Neural progenitor cell (in vitro differentiated cells): ENCODE data around the gene PCDHGA5. TPM values are rescaled to one million over a fixed set of nuclear protein-coding genes. Genes with fewer than 3 reads are reported as not detected.

Experiments used
- DNase-seq: peaks from one replicate; pipeline ENCODE4 v3.0.0-alpha.2; 2016; ENCODE audit warnings: low spot score
- H2AFZ ChIP-seq: fragments of 200-600 bp; sonication (generic); replicated peaks from 2 replicates; pipeline ENCODE4 v1.6.1; 2016; ENCODE audit warnings: antibody characterized with exemption
- H3F3A ChIP-seq: fragments of 200-600 bp; sonication (generic); 2 replicates; pipeline ENCODE4 v1.6.1; 2016; ENCODE audit warnings: antibody characterized with exemption, low read depth
- H3K27ac ChIP-seq: fragments of 200-600 bp; sonication (generic); 2 replicates; pipeline ENCODE4 v1.5.1; 2016; ENCODE audit warnings: mild to moderate bottlenecking
- H3K27me3 ChIP-seq: fragments of 200-600 bp; sonication (generic); 2 replicates; pipeline ENCODE4 v1.6.1; 2016; ENCODE audit warnings: mild to moderate bottlenecking, moderate library complexity
- H3K36me3 ChIP-seq: fragments of 200-600 bp; sonication (generic); 2 replicates; pipeline ENCODE4 v1.5.1; 2016
- H3K4me1 ChIP-seq: fragments of 200-600 bp; sonication (generic); 2 replicates; pipeline ENCODE4 v1.6.1; 2016; ENCODE audit warnings: mixed run types
- H3K4me2 ChIP-seq: fragments of 200-600 bp; sonication (generic); 2 replicates; pipeline ENCODE4 v1.6.1; 2016
- H3K4me3 ChIP-seq: fragments of 200-600 bp; sonication (generic); 2 replicates; pipeline ENCODE4 v1.5.1; 2016
- H3K79me2 ChIP-seq: fragments of 200-600 bp; sonication (generic); 2 replicates; pipeline ENCODE4 v1.6.1; 2016; ENCODE audit warnings: low read depth
- H3K9ac ChIP-seq: fragments of 200-600 bp; sonication (generic); 2 replicates; pipeline ENCODE4 v1.6.1; 2016
- H3K9me3 ChIP-seq: fragments of 200-600 bp; sonication (generic); 2 replicates; pipeline ENCODE4 v1.5.1; 2016; ENCODE audit warnings: low read depth
- H4K20me1 ChIP-seq: fragments of 200-600 bp; sonication (generic); 2 replicates; pipeline ENCODE4 v1.6.1; 2016; ENCODE audit warnings: low read depth
- H3K27ac Mint-ChIP-seq: 3 replicates; pipeline ENCODE4 v1.8.0; 2021; ENCODE audit warnings: mixed read lengths
- H3K27me3 Mint-ChIP-seq: 2 replicates; pipeline ENCODE4 v1.8.0; 2022; ENCODE audit warnings: low read depth, mild to moderate bottlenecking, inconsistent platforms, moderate library complexity, mixed read lengths; ENCODE audit not compliant: insufficient read depth
- H3K36me3 Mint-ChIP-seq: 3 replicates; pipeline ENCODE4 v1.8.0; 2021; ENCODE audit warnings: mixed read lengths
- H3K4me1 Mint-ChIP-seq: 3 replicates; pipeline ENCODE4 v1.8.0; 2021; ENCODE audit warnings: mixed read lengths
- H3K4me3 Mint-ChIP-seq: 3 replicates; pipeline ENCODE4 v1.8.0; 2021; ENCODE audit warnings: mild to moderate bottlenecking, moderate library complexity, mixed read lengths
- H3K9me3 Mint-ChIP-seq: 3 replicates; pipeline ENCODE4 v1.8.0; 2020; ENCODE audit warnings: mixed read lengths
- CTCF ChIP-seq: fragments of 200-600 bp; sonication (generic); IDR thresholded peaks from 2 replicates; pipeline ENCODE4 v1.5.1; 2017; ENCODE audit warnings: antibody characterized with exemption, mild to moderate bottlenecking
- EZH2 ChIP-seq: fragments of 200-600 bp; sonication (generic); IDR thresholded peaks from 2 replicates; pipeline ENCODE4 v1.6.1; 2017; ENCODE audit warnings: antibody characterized with exemption, mild to moderate bottlenecking, moderate library complexity
- EZH2phosphoT487 ChIP-seq: fragments of 200-600 bp; sonication (generic); IDR thresholded peaks from 2 replicates; pipeline ENCODE4 v1.6.1; 2017; ENCODE audit warnings: antibody characterized with exemption
- total RNA-seq: library from RNA; depleted of rRNA; stranded (reverse); fragments of >200 nt; gene quantifications from 2 replicates; pipeline ENCODE4 v1.2.3, GENCODE V29; 2015; ENCODE audit warnings: low replicate concordance

PCDHGA5 gene
- total RNA-seq, 1 donor from 2014 or later = 0.71 TPM

- H4K20me1 ChIP-seq = no peaks in the 10 kb centered on the region
- peaks cover 34% of the 10 kb centered on the region for H3K9me3 ChIP-seq
- Mint-ChIP-seq H3K27me3 (no peaks in the 10 kb centered on the region), H3K27ac (no peak overlapping the region), H3K4me1 (no peaks in the 10 kb centered on the region), H3K36me3 (peaks cover 6% of the 10 kb centered on the region), H3K4me3 (no peak overlapping the region), H3K9me3 (peaks cover 61% of the 10 kb centered on the region)
- H3K4me2 ChIP-seq = no peak overlapping the region
- H3K27me3 ChIP-seq = no peaks in the 10 kb centered on the region
- H3K4me3 ChIP-seq = no peak overlapping the region
- H3K79me2 ChIP-seq = no peaks in the 10 kb centered on the region
- no peak overlapping the region for H3K27ac ChIP-seq
- TF ChIP-seq EZH2phosphoT487 (no peak), EZH2 (no peak), CTCF (no peak)
- no peak overlapping the region for H2AFZ ChIP-seq
- no peak overlapping the region for H3K9ac ChIP-seq
- no peaks in the 10 kb centered on the region for H3K4me1 ChIP-seq
- H3K36me3 ChIP-seq = peaks cover 3% of the 10 kb centered on the region
- no peaks in the 10 kb centered on the region for H3F3A ChIP-seq
- no peak for DNase-seq
Measured at GRCh38 chr5:141398608-141399007, 34.6 kb downstream of the PCDHGA5 start.

- Histone ChIP-seq H4K20me1 (no peaks in the 10 kb centered on the region), H3K79me2 (no peaks in the 10 kb centered on the region), H2AFZ (no peak overlapping the region), H3K36me3 (no peaks in the 10 kb centered on the region), H3K4me2 (no peak overlapping the region), H3K4me3 (no peak overlapping the region), H3K27me3 (no peaks in the 10 kb centered on the region), H3K9ac (no peak overlapping the region), H3K27ac (no peak overlapping the region), H3K9me3 (peaks cover 27% of the 10 kb centered on the region), H3K4me1 (no peaks in the 10 kb centered on the region), H3F3A (no peaks in the 10 kb centered on the region)
- Mint-ChIP-seq H3K9me3 (peaks cover 62% of the 10 kb centered on the region), H3K27ac (no peak overlapping the region), H3K4me1 (no peaks in the 10 kb centered on the region), H3K4me3 (no peak overlapping the region), H3K27me3 (no peaks in the 10 kb centered on the region), H3K36me3 (peaks cover 5% of the 10 kb centered on the region)
- TF ChIP-seq CTCF (no peak), EZH2 (no peak), EZH2phosphoT487 (no peak)
- no peak for DNase-seq
Measured at GRCh38 chr5:141399555-141400258, 35.7 kb downstream of the PCDHGA5 start.

- H3K4me2 ChIP-seq = no peak within 1 kb of the TSS
- H3K27me3 Mint-ChIP-seq = no peaks in the 10 kb centered on the region
- H3K4me3 Mint-ChIP-seq = no peak within 1 kb of the TSS
- no peak within 1 kb of the TSS for H2AFZ ChIP-seq
- H3K36me3 ChIP-seq = no peaks in the 10 kb centered on the region
- no peak for DNase-seq
- H3K4me3 ChIP-seq = no peak within 1 kb of the TSS
- peaks cover 14% of the 10 kb centered on the region for H3K9me3 ChIP-seq
- no peaks in the 10 kb centered on the region for H4K20me1 ChIP-seq
- no peak for TF ChIP-seq EZH2phosphoT487
- peak; percentile 23 for TF ChIP-seq CTCF
- H3K36me3 Mint-ChIP-seq = peaks cover 13% of the 10 kb centered on the region
- H3K27ac Mint-ChIP-seq = no peak within 1 kb of the TSS
- H3F3A ChIP-seq = peaks cover 4% of the 10 kb centered on the region
- no peaks in the 10 kb centered on the region for H3K4me1 ChIP-seq
- peaks cover 61% of the 10 kb centered on the region for H3K9me3 Mint-ChIP-seq
- H3K9ac ChIP-seq = no peak within 1 kb of the TSS
- H3K79me2 ChIP-seq = no peaks in the 10 kb centered on the region
- no peak within 1 kb of the TSS for H3K27ac ChIP-seq
- H3K27me3 ChIP-seq = no peaks in the 10 kb centered on the region
- no peaks in the 10 kb centered on the region for H3K4me1 Mint-ChIP-seq
Measured at GRCh38 chr5:141402553-141403243, 38.7 kb downstream of the PCDHGA5 start, which contains the start of gene PCDHGA9. PCDHGA9 (plus strand) TSS chr5:141402778; CDS start chr5:141402953, 175 bp downstream.
